Progenitor cell of endocrine pancreas (in vitro differentiated cells): ENCODE measurements around the gene POLK. TPM values are rescaled to one million over a fixed set of nuclear protein-coding genes. Genes with fewer than 3 reads are reported as not detected.

Experiments
- DNase-seq: peaks from one replicate; pipeline ENCODE4 v3.0.0; 2021; ENCODE audit warnings: low spot score; ENCODE audit not compliant: unreplicated experiment
- H3K27ac Mint-ChIP-seq: 2 replicates; pipeline ENCODE4 v1.8.0; 2021; ENCODE audit warnings: mild to moderate bottlenecking, moderate library complexity, mixed read lengths
- H3K27me3 Mint-ChIP-seq: 2 replicates; pipeline ENCODE4 v1.8.0; 2021; ENCODE audit warnings: mixed read lengths
- H3K36me3 Mint-ChIP-seq: 2 replicates; pipeline ENCODE4 v1.8.0; 2022; ENCODE audit warnings: mixed read lengths; ENCODE audit not compliant: insufficient read depth
- H3K4me1 Mint-ChIP-seq: 2 replicates; pipeline ENCODE4 v1.8.0; 2021; ENCODE audit warnings: low read depth, mixed read lengths
- H3K4me3 Mint-ChIP-seq: 2 replicates; pipeline ENCODE4 v1.8.0; 2021; ENCODE audit warnings: low read depth, mild to moderate bottlenecking, moderate library complexity, mixed read lengths
- H3K9me3 Mint-ChIP-seq: 2 replicates; pipeline ENCODE4 v1.8.0; 2021; ENCODE audit warnings: low read depth, mixed read lengths
- CTCF ChIP-seq: fragments of 200-600 bp; sonication (generic); IDR thresholded peaks from one replicate; pipeline ENCODE4 v1.5.0; 2021; ENCODE audit warnings: antibody characterized with exemption, mild to moderate bottlenecking; ENCODE audit not compliant: unreplicated experiment
- total RNA-seq: library from RNA; stranded (reverse); gene quantifications from 2 replicates; pipeline ENCODE4 v1.2.1, GENCODE V29; 2021

The POLK gene
- total RNA-seq, 1 donor from 2014 or later, result 20.2 TPM

GRCh38 chr5:75469017-75469416 lies 42.7 kb upstream of the POLK start:
- H3K36me3 Mint-ChIP-seq, result peaks cover 16% of the 10 kb centered on the region
- H3K27me3 Mint-ChIP-seq, result no peaks in the 10 kb centered on the region
- H3K4me1 Mint-ChIP-seq, result peaks cover 5% of the 10 kb centered on the region
- H3K9me3 Mint-ChIP-seq, result peaks cover 18% of the 10 kb centered on the region
- H3K27ac Mint-ChIP-seq, result no peak overlapping the region
- no peak overlapping the region for H3K4me3 Mint-ChIP-seq
- DNase-seq, result no peak
- no peak for TF ChIP-seq CTCF

GRCh38 chr5:75471193-75471592 lies 40.5 kb upstream of the POLK start:
- H3K4me3 Mint-ChIP-seq, result no peak overlapping the region
- peaks cover 16% of the 10 kb centered on the region for H3K36me3 Mint-ChIP-seq
- no peaks in the 10 kb centered on the region for H3K27me3 Mint-ChIP-seq
- H3K27ac Mint-ChIP-seq, result no peak overlapping the region
- TF ChIP-seq CTCF, result no peak
- peaks cover 13% of the 10 kb centered on the region for H3K4me1 Mint-ChIP-seq
- DNase-seq, result no peak
- peaks cover 18% of the 10 kb centered on the region for H3K9me3 Mint-ChIP-seq

- no peak for TF ChIP-seq CTCF
- H3K4me3 Mint-ChIP-seq, result no peak overlapping the region
- H3K9me3 Mint-ChIP-seq, result peaks cover 18% of the 10 kb centered on the region
- H3K27ac Mint-ChIP-seq, result no peak overlapping the region
- no peak for DNase-seq
- H3K36me3 Mint-ChIP-seq, result peaks cover 17% of the 10 kb centered on the region
- no peaks in the 10 kb centered on the region for H3K27me3 Mint-ChIP-seq
- H3K4me1 Mint-ChIP-seq, result peaks cover 15% of the 10 kb centered on the region
Measured at GRCh38 chr5:75472973-75473372, 38.7 kb upstream of the POLK start.

GRCh38 chr5:75473463-75473862 lies 38.2 kb upstream of the POLK start:
- no peak for TF ChIP-seq CTCF
- H3K4me3 Mint-ChIP-seq, result no peak overlapping the region
- no peak overlapping the region for H3K27ac Mint-ChIP-seq
- peaks cover 18% of the 10 kb centered on the region for H3K9me3 Mint-ChIP-seq
- H3K4me1 Mint-ChIP-seq, result peaks cover 15% of the 10 kb centered on the region
- no peaks in the 10 kb centered on the region for H3K27me3 Mint-ChIP-seq
- no peak for DNase-seq
- peaks cover 17% of the 10 kb centered on the region for H3K36me3 Mint-ChIP-seq

GRCh38 chr5:75475364-75475763 lies 36.3 kb upstream of the POLK start:
- DNase-seq, result no peak
- Mint-ChIP-seq H3K27ac (no peak overlapping the region), H3K4me3 (no peak overlapping the region), H3K4me1 (peaks cover 15% of the 10 kb centered on the region), H3K36me3 (peaks cover 8% of the 10 kb centered on the region), H3K27me3 (no peaks in the 10 kb centered on the region), H3K9me3 (peaks cover 6% of the 10 kb centered on the region)
- TF ChIP-seq CTCF, result no peak

- Mint-ChIP-seq H3K9me3 (peaks cover 21% of the 10 kb centered on the region), H3K27ac (no peak overlapping the region), H3K36me3 (peaks cover 21% of the 10 kb centered on the region), H3K27me3 (no peaks in the 10 kb centered on the region), H3K4me1 (peaks cover 2% of the 10 kb centered on the region), H3K4me3 (no peak overlapping the region)
- DNase-seq, result no peak
- TF ChIP-seq CTCF, result no peak
Measured at GRCh38 chr5:75481024-75481423, 30.7 kb upstream of the POLK start.
